IMR-90 (cell line): ENCODE data around the gene KIF16B. TPM values are rescaled to one million over a fixed set of nuclear protein-coding genes. Genes with fewer than 3 reads are reported as not detected.

Experiments
- ATAC-seq: fragments of 200-7000 bp; cut with Tn5 transposase; 2 replicates; pipeline ENCODE4 v1.9.1; 2020; ENCODE audit warnings: low read depth, mild to moderate bottlenecking, moderate library complexity
- BruUV-seq: library from RNA; stranded (reverse); fragments of 400-500 nt; replicated peaks from 2 replicates; lab custom pipeline; 2021; lab: Mats Ljungman, UMichigan
- CTCF ChIA-PET: fragments of 300-600 bp; formaldehyde crosslinking; extraction: SDS; loops from one replicate; lab custom pipeline; 2021; ENCODE audit warnings: antibody characterized with exemption; lab: Yijun Ruan, JAX
- POLR2A ChIA-PET: fragments of 300-600 bp; sonication (Branson Sonifier 250); formaldehyde crosslinking; loops from one replicate; lab custom pipeline; 2022; ENCODE audit warnings: antibody characterized with exemption; ENCODE audit not compliant: unreplicated experiment; lab: Charles Lee
- DNase-seq: peaks from one replicate; pipeline ENCODE4 v3.0.0; 2013
- H2AFZ ChIP-seq: replicated peaks from 2 replicates; pipeline ENCODE3; 2013; ENCODE audit warnings: low read length, mild to moderate bottlenecking; ENCODE audit not compliant: poor library complexity
- H2AK5ac ChIP-seq: 2 replicates; pipeline ENCODE4 v1.6.1; 2013; ENCODE audit warnings: low read depth, low read length, inconsistent platforms
- H2AK9ac ChIP-seq: replicated peaks from 2 replicates; pipeline ENCODE3; 2013; ENCODE audit warnings: mild to moderate bottlenecking, low read depth, low read length, moderate library complexity; ENCODE audit not compliant: poor library complexity
- H2BK120ac ChIP-seq: 2 replicates; pipeline ENCODE4 v1.6.1; 2013; ENCODE audit warnings: low read depth, low read length, inconsistent platforms
- H2BK15ac ChIP-seq: 3 replicates; pipeline ENCODE4 v1.6.1; 2013; ENCODE audit warnings: low read depth, low read length, inconsistent platforms
- H2BK20ac ChIP-seq: 2 replicates; pipeline ENCODE4 v1.6.1; 2013; ENCODE audit warnings: low read depth, mild to moderate bottlenecking, inconsistent platforms, low read length, moderate library complexity
- H2BK5ac ChIP-seq: 2 replicates; pipeline ENCODE4 v1.6.1; 2013; ENCODE audit warnings: mild to moderate bottlenecking, low read depth, low read length, inconsistent platforms; ENCODE audit not compliant: poor library complexity, severe bottlenecking
- H3K14ac ChIP-seq: replicated peaks from 2 replicates; pipeline ENCODE4 v1.6.1; 2013; ENCODE audit warnings: low read depth, low read length, inconsistent platforms
- H3K18ac ChIP-seq: 2 replicates; pipeline ENCODE4 v1.6.1; 2013; ENCODE audit warnings: low read depth, low read length, control low read depth
- H3K23ac ChIP-seq: 2 replicates; pipeline ENCODE4 v1.6.1; 2013; ENCODE audit warnings: low read depth, low read length, inconsistent platforms
- H3K27ac ChIP-seq: 2 replicates; pipeline ENCODE4 v1.5.1; 2013; ENCODE audit warnings: mild to moderate bottlenecking, control low read depth, low read length; ENCODE audit not compliant: insufficient read depth
- H3K27me3 ChIP-seq: 2 replicates; pipeline ENCODE4 v1.6.1; 2013; ENCODE audit warnings: low read length; ENCODE audit not compliant: control insufficient read depth, insufficient read depth
- H3K36me3 ChIP-seq: 2 replicates; pipeline ENCODE4 v1.6.1; 2013; ENCODE audit warnings: low read length, mixed read lengths; ENCODE audit not compliant: control insufficient read depth, insufficient read depth
- H3K4ac ChIP-seq: 2 replicates; pipeline ENCODE4 v1.6.1; 2013; ENCODE audit warnings: low read depth, low read length, inconsistent platforms
- H3K4me1 ChIP-seq: 2 replicates; pipeline ENCODE4 v1.6.1; 2013; ENCODE audit warnings: low read length, mixed read lengths; ENCODE audit not compliant: control insufficient read depth, insufficient read depth
- H3K4me2 ChIP-seq: 2 replicates; pipeline ENCODE4 v1.6.1; 2013; ENCODE audit warnings: low read depth, mild to moderate bottlenecking, control low read depth, low read length, moderate library complexity
- H3K4me3 ChIP-seq: 2 replicates; pipeline ENCODE4 v1.5.1; 2013; ENCODE audit warnings: low read depth, mild to moderate bottlenecking, control low read depth, low read length, moderate library complexity; ENCODE audit not compliant: insufficient read depth
- H3K56ac ChIP-seq: 2 replicates; pipeline ENCODE4 v1.6.1; 2013; ENCODE audit warnings: low read length, inconsistent platforms; ENCODE audit not compliant: insufficient read depth; ENCODE audit errors: extremely low read depth
- H3K79me1 ChIP-seq, 2 experiments: 2 replicates each; pipeline ENCODE4 v1.6.1; 2013; ENCODE audit warnings: low read length in 2 of 2, inconsistent platforms in 1 of 2, low read depth in 1 of 2
- H3K9ac ChIP-seq: 2 replicates; pipeline ENCODE4 v1.6.1; 2013; ENCODE audit warnings: low read depth, low read length, control low read depth
- H3K9me1 ChIP-seq: 2 replicates; pipeline ENCODE4 v1.6.1; 2013; ENCODE audit warnings: low read length, inconsistent platforms; ENCODE audit not compliant: insufficient read depth
- H3K9me3 ChIP-seq: 2 replicates; pipeline ENCODE4 v1.6.1; 2013; ENCODE audit warnings: low read length; ENCODE audit not compliant: control insufficient read depth, insufficient read depth
- H4K20me1 ChIP-seq: 2 replicates; pipeline ENCODE4 v1.6.1; 2013; ENCODE audit warnings: low read length, inconsistent platforms; ENCODE audit not compliant: insufficient read depth
- H4K5ac ChIP-seq: 2 replicates; pipeline ENCODE4 v1.6.1; 2013; ENCODE audit warnings: mild to moderate bottlenecking, low read depth, low read length, control low read depth
- H4K8ac ChIP-seq, 2 experiments: 2 replicates each; pipeline ENCODE4 v1.6.1; 2013; ENCODE audit warnings: low read depth in 2 of 2, low read length in 2 of 2, control low read depth in 1 of 2, inconsistent platforms in 1 of 2
- H4K91ac ChIP-seq: 2 replicates; pipeline ENCODE4 v1.6.1; 2013; ENCODE audit warnings: low read depth, low read length, inconsistent platforms; ENCODE audit not compliant: insufficient read depth
- CEBPB ChIP-seq: IDR thresholded peaks from 2 replicates; pipeline ENCODE4 v1.6.1; 2012; ENCODE audit warnings: low read depth, low read length, improper control_type of control experiment
- CHD1 ChIP-seq: IDR thresholded peaks from 2 replicates; pipeline ENCODE4 v1.6.1; 2012; ENCODE audit warnings: low read depth, low read length, improper control_type of control experiment
- CTCF ChIP-seq: conservative IDR thresholded peaks from 2 replicates; pipeline ENCODE4 v1.5.1; 2012; ENCODE audit warnings: mild to moderate bottlenecking, low read depth, low read length, improper control_type of control experiment
- ELK1 ChIP-seq: fragments of 150-350 bp; IDR thresholded peaks from 2 replicates; pipeline ENCODE4 v1.6.1; 2016; ENCODE audit warnings: low read depth, mild to moderate bottlenecking, low read length, moderate library complexity, borderline replicate concordance
- FOS ChIP-seq: fragments of 150-350 bp; IDR thresholded peaks from 2 replicates; pipeline ENCODE4 v1.6.1; 2016; ENCODE audit warnings: low read depth, low read length
- MAFK ChIP-seq: IDR thresholded peaks from 2 replicates; pipeline ENCODE4 v1.6.1; 2012; ENCODE audit warnings: low read depth, low read length, improper control_type of control experiment
- MAZ ChIP-seq: IDR thresholded peaks from 2 replicates; pipeline ENCODE4 v1.6.1; 2012; ENCODE audit warnings: low read depth, mild to moderate bottlenecking, low read length, improper control_type of control experiment, moderate library complexity, borderline replicate concordance
- POLR2A ChIP-seq: IDR thresholded peaks from 2 replicates; pipeline ENCODE4 v1.6.1; 2012; ENCODE audit warnings: mild to moderate bottlenecking, low read depth, low read length
- RAD21 ChIP-seq: IDR thresholded peaks from 2 replicates; pipeline ENCODE4 v1.6.1; 2012; ENCODE audit warnings: low read length, improper control_type of control experiment
- RCOR1 ChIP-seq: IDR thresholded peaks from 2 replicates; pipeline ENCODE4 v1.6.1; 2012; ENCODE audit warnings: mild to moderate bottlenecking, low read length, improper control_type of control experiment; ENCODE audit not compliant: insufficient replicate concordance
- RFX5 ChIP-seq: IDR thresholded peaks from 2 replicates; pipeline ENCODE4 v1.8.0; 2012; ENCODE audit warnings: low read depth, mild to moderate bottlenecking, low read length, moderate library complexity
- SMC3 ChIP-seq: fragments of 150-350 bp; IDR thresholded peaks from 2 replicates; pipeline ENCODE4 v1.6.1; 2016; ENCODE audit warnings: low read depth, mild to moderate bottlenecking, antibody characterized with exemption, low read length, moderate library complexity
- dilution Hi-C: fragments of 300-500 bp; cut with HindIII; formaldehyde crosslinking; loops from one replicate; pipeline ENCODE4 v1.14.3; 2018; ENCODE audit warnings: low sequenced_read_pairs; ENCODE audit not compliant: unreplicated experiment
- in situ Hi-C: fragments of 300-500 bp; cut with MboI; formaldehyde crosslinking; loops from 3 replicates; pipeline ENCODE4 v1.14.3; 2019; ENCODE audit warnings: low sequenced_read_pairs, inconsistent platforms, mixed read lengths
- intact Hi-C: fragments of 100-400 bp; cut with micrococcal nuclease; formaldehyde crosslinking; loops from 2 replicates; pipeline ENCODE4 v1.10.0; 2022
- polyA plus RNA-seq, 3 experiments: library from polyadenylated mRNA; depleted of rRNA; stranded (reverse); fragments of >200 nt; gene quantifications; 2 replicates each; pipeline ENCODE4 v1.2.3, GENCODE V29; 2012; ENCODE audit warnings: low replicate concordance in 1 of 3
- total RNA-seq: library from RNA; depleted of rRNA; stranded (reverse); fragments of >200 nt; gene quantifications from 2 replicates; pipeline ENCODE4 v1.2.3, GENCODE V29; 2012

KIF16B gene
- total and polyA plus RNA-seq, 2 of the 4 experiments (the other 2 are of a cell fraction), result 4.7 to 10.0 TPM

GRCh38 chr20:16400234-16400633 lies 173.0 kb downstream of the KIF16B start:
- no peak overlapping the region for H3K14ac ChIP-seq
- no peaks in the 10 kb centered on the region for H3K79me1 ChIP-seq
- in situ Hi-C loops, result no loop called here
- H3K4me1 ChIP-seq, result no peaks in the 10 kb centered on the region
- TF ChIP-seq CHD1 (no peak), FOS (no peak), RFX5 (no peak), ELK1 (no peak), SMC3 (no peak), RCOR1 (no peak), POLR2A (no peak), RAD21 (no peak), CTCF (no peak), CEBPB (no peak), MAZ (no peak), MAFK (no peak)
- H2AK9ac ChIP-seq, result no peak overlapping the region
- no peaks in the 10 kb centered on the region for H3K27me3 ChIP-seq
- H2AK5ac ChIP-seq, result no peak overlapping the region
- H2BK120ac ChIP-seq, result no peak overlapping the region
- H4K8ac ChIP-seq, result no peak overlapping the region
- no peak overlapping the region for H2BK20ac ChIP-seq
- no peak overlapping the region for H3K56ac ChIP-seq
- H3K36me3 ChIP-seq, result peaks cover 10% of the 10 kb centered on the region; the same call in 1 of the 2 replicates
- no peak overlapping the region for H2BK15ac ChIP-seq
- no peak overlapping the region for H3K4me3 ChIP-seq
- ChIA-PET POLR2A (no interaction called here), CTCF (no interaction called here)
- no peak overlapping the region for H3K23ac ChIP-seq
- intact Hi-C loops, result no loop called here
- no peak overlapping the region for H3K4ac ChIP-seq
- H3K9me1 ChIP-seq, result no peaks in the 10 kb centered on the region
- no peak overlapping the region for H3K9ac ChIP-seq
- no peak overlapping the region for H4K91ac ChIP-seq
- no peak overlapping the region for H4K5ac ChIP-seq
- BruUV-seq, result no TSS peak
- no peak overlapping the region for H3K27ac ChIP-seq
- ATAC-seq (no peak), DNase-seq (no peak)
- no peaks in the 10 kb centered on the region for H3K9me3 ChIP-seq
- H4K20me1 ChIP-seq, result no peaks in the 10 kb centered on the region
- H3K18ac ChIP-seq, result no peak overlapping the region
- H2AFZ ChIP-seq, result no peak overlapping the region
- no peak overlapping the region for H3K4me2 ChIP-seq
- no peak overlapping the region for H2BK5ac ChIP-seq
- dilution Hi-C loops, result no loop called here
